ENCODE results near the gene GPATCH11. TPM values are rescaled to one million over a fixed set of nuclear protein-coding genes. Genes with fewer than 3 reads are reported as not detected.

GPATCH11 gene
- total RNA-seq, 1 experiment from 2014 or later, result 5.5 TPM

GRCh38 chr2:37111958-37112357, 27.6 kb downstream of the GPATCH11 start:
- ChIA-PET CTCF (no interaction called here), POLR2A (ENCODE audit: unreplicated experiment) (no interaction called here)
- H3K4me3 ChIP-seq, result no peak overlapping the region
- H3K4me1 ChIP-seq (replicated peaks; ENCODE audit: insufficient read depth), result no peaks in the 10 kb centered on the region
- H3F3A ChIP-seq (ENCODE audit: insufficient read depth, low read depth), result peaks cover 3% of the 10 kb centered on the region; the same call in 1 of the 2 replicates
- peaks cover 13% of the 10 kb centered on the region for H3K36me3 ChIP-seq (ENCODE audit: low read depth)
- intact Hi-C loops (cut with micrococcal nuclease; ENCODE audit: unreplicated experiment), result no loop called here
- no peak overlapping the region for H2AFZ ChIP-seq
- no peak for DNase-seq
- BruUV-seq (replicated peaks), result no TSS peak
- no peaks in the 10 kb centered on the region for H3K9me2 ChIP-seq (ENCODE audit: insufficient read depth)
- H3K27me3 ChIP-seq (ENCODE audit: insufficient read depth, low read depth), result no peaks in the 10 kb centered on the region
- no peaks in the 10 kb centered on the region for H4K20me1 ChIP-seq (ENCODE audit: insufficient read depth)
- no peaks in the 10 kb centered on the region for H3K79me2 ChIP-seq (ENCODE audit: low read depth)
- no peaks in the 10 kb centered on the region for H3K9me3 ChIP-seq (ENCODE audit: insufficient read depth, low read depth)
- TF ChIP-seq EZH2 (IDR thresholded peaks at IDR 0.05; ENCODE audit: low read depth), result no peak
- no peak for TF ChIP-seq CTCF (conservative IDR thresholded peaks at IDR 0.05)
- H3K4me2 ChIP-seq, result no peak overlapping the region
- no peak overlapping the region for H3K27ac ChIP-seq

- Histone ChIP-seq H4K20me1 (ENCODE audit: insufficient read depth) (no peaks in the 10 kb centered on the region), H3K4me3 (no peak overlapping the region), H3K79me2 (ENCODE audit: low read depth) (no peaks in the 10 kb centered on the region), H3K27ac (no peak overlapping the region), H3K4me2 (no peak overlapping the region), H3K36me3 (ENCODE audit: low read depth) (peaks cover 12% of the 10 kb centered on the region; the same call in 1 of the 2 replicates), H3K4me1 (replicated peaks; ENCODE audit: insufficient read depth) (no peaks in the 10 kb centered on the region), H3K9me2 (ENCODE audit: insufficient read depth) (no peaks in the 10 kb centered on the region), H3K9me3 (ENCODE audit: insufficient read depth, low read depth) (no peaks in the 10 kb centered on the region), H3K27me3 (ENCODE audit: insufficient read depth, low read depth) (no peaks in the 10 kb centered on the region), H2AFZ (no peak overlapping the region), H3F3A (ENCODE audit: insufficient read depth, low read depth) (no peaks in the 10 kb centered on the region; the same call in 1 of the 2 replicates)
- DNase-seq, result no peak
- ChIA-PET CTCF (no interaction called here), POLR2A (ENCODE audit: unreplicated experiment) (no interaction called here)
- no TSS peak for BruUV-seq (replicated peaks)
- no peak for TF ChIP-seq EZH2 (IDR thresholded peaks at IDR 0.05; ENCODE audit: low read depth)
- TF ChIP-seq CTCF (conservative IDR thresholded peaks at IDR 0.05), result no peak
- intact Hi-C loops (cut with micrococcal nuclease; ENCODE audit: unreplicated experiment), result no loop called here
Measured at GRCh38 chr2:37117566-37117965, 33.2 kb downstream of the GPATCH11 start.

- TF ChIP-seq CTCF (conservative IDR thresholded peaks at IDR 0.05), result no peak
- no peak for TF ChIP-seq EZH2 (IDR thresholded peaks at IDR 0.05; ENCODE audit: low read depth)
- no peaks in the 10 kb centered on the region for H3K9me2 ChIP-seq (ENCODE audit: insufficient read depth)
- H3K27me3 ChIP-seq (ENCODE audit: insufficient read depth, low read depth), result no peaks in the 10 kb centered on the region
- no peak overlapping the region for H3K4me3 ChIP-seq
- H4K20me1 ChIP-seq (ENCODE audit: insufficient read depth), result no peaks in the 10 kb centered on the region
- no peak overlapping the region for H2AFZ ChIP-seq
- ChIA-PET POLR2A (ENCODE audit: unreplicated experiment) (no interaction called here), CTCF (no interaction called here)
- intact Hi-C loops (cut with micrococcal nuclease; ENCODE audit: unreplicated experiment), result no loop called here
- H3K4me1 ChIP-seq (replicated peaks; ENCODE audit: insufficient read depth), result no peaks in the 10 kb centered on the region
- no peaks in the 10 kb centered on the region for H3K9me3 ChIP-seq (ENCODE audit: insufficient read depth, low read depth)
- H3K27ac ChIP-seq, result no peak overlapping the region
- no peak overlapping the region for H3K4me2 ChIP-seq
- peaks cover 12% of the 10 kb centered on the region; the same call in 1 of the 2 replicates for H3K36me3 ChIP-seq (ENCODE audit: low read depth)
- no TSS peak for BruUV-seq (replicated peaks)
- DNase-seq, result no peak
- H3F3A ChIP-seq (ENCODE audit: insufficient read depth, low read depth), result no peaks in the 10 kb centered on the region
- no peaks in the 10 kb centered on the region for H3K79me2 ChIP-seq (ENCODE audit: low read depth)
Measured at GRCh38 chr2:37119157-37119556, 34.8 kb downstream of the GPATCH11 start.
